IMR-90 (cell line): ENCODE results near the gene KLF11.

Experiments used
- CEBPB ChIP-seq: IDR thresholded peaks from 2 replicates; pipeline ENCODE4 v1.6.1; 2012; ENCODE audit warnings: low read depth, low read length, improper control_type of control experiment
- POLR2A ChIP-seq: IDR thresholded peaks from 2 replicates; pipeline ENCODE4 v1.6.1; 2012; ENCODE audit warnings: mild to moderate bottlenecking, low read depth, low read length
- RAD21 ChIP-seq: IDR thresholded peaks from 2 replicates; pipeline ENCODE4 v1.6.1; 2012; ENCODE audit warnings: low read length, improper control_type of control experiment
- SMC3 ChIP-seq: fragments of 150-350 bp; IDR thresholded peaks from 2 replicates; pipeline ENCODE4 v1.6.1; 2016; ENCODE audit warnings: low read depth, mild to moderate bottlenecking, antibody characterized with exemption, low read length, moderate library complexity
- TF ChIP-seq, protein P1 (sequence below): conservative IDR thresholded peaks from 2 replicates; pipeline ENCODE4 v1.5.1; 2012; ENCODE audit warnings: mild to moderate bottlenecking, low read depth, low read length, improper control_type of control experiment
- TF ChIP-seq, protein P2 (sequence below): fragments of 150-350 bp; IDR thresholded peaks from 2 replicates; pipeline ENCODE4 v1.6.1; 2016; ENCODE audit warnings: low read depth, mild to moderate bottlenecking, low read length, moderate library complexity, borderline replicate concordance

DNA sequence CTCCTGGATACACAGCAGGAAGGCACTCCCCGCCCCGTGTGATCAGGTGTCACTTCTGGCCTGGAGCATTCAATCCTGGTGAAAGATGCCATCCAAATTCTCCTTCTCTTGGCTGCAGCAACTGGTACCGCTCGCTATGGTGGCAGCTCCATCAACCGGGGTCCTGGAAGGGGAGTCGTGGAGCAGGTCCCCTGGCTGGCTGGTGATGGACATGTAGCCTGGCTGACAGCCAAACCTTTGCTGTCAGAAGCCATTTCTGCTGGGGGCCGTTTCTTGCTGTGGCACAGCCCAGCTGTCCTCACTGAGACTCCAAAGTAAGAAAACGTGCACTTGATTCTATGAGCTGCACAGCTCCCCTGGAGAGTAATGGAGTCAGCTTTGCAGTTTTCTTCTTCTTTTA is 44.0 kb downstream of the KLF11 start:
- no peak for TF ChIP-seq RAD21
- TF ChIP-seq CEBPB = no peak
- TF ChIP-seq, protein P1, sequence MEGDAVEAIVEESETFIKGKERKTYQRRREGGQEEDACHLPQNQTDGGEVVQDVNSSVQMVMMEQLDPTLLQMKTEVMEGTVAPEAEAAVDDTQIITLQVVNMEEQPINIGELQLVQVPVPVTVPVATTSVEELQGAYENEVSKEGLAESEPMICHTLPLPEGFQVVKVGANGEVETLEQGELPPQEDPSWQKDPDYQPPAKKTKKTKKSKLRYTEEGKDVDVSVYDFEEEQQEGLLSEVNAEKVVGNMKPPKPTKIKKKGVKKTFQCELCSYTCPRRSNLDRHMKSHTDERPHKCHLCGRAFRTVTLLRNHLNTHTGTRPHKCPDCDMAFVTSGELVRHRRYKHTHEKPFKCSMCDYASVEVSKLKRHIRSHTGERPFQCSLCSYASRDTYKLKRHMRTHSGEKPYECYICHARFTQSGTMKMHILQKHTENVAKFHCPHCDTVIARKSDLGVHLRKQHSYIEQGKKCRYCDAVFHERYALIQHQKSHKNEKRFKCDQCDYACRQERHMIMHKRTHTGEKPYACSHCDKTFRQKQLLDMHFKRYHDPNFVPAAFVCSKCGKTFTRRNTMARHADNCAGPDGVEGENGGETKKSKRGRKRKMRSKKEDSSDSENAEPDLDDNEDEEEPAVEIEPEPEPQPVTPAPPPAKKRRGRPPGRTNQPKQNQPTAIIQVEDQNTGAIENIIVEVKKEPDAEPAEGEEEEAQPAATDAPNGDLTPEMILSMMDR = no peak
- TF ChIP-seq, protein P2, sequence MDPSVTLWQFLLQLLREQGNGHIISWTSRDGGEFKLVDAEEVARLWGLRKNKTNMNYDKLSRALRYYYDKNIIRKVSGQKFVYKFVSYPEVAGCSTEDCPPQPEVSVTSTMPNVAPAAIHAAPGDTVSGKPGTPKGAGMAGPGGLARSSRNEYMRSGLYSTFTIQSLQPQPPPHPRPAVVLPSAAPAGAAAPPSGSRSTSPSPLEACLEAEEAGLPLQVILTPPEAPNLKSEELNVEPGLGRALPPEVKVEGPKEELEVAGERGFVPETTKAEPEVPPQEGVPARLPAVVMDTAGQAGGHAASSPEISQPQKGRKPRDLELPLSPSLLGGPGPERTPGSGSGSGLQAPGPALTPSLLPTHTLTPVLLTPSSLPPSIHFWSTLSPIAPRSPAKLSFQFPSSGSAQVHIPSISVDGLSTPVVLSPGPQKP = no peak
- TF ChIP-seq POLR2A = no peak
- no peak for TF ChIP-seq SMC3
